MG63 (cell line): ENCODE data around the gene EFNA5. TPM values are rescaled to one million over a fixed set of nuclear protein-coding genes. Genes with fewer than 3 reads are reported as not detected.
"Not testable (repeated sequence)": the region's sequence is repeated elsewhere in the genome, so short reads cannot be mapped to it uniquely, and the experiment has no call there.

Experiments used
- DNase-seq: peaks from one replicate; pipeline ENCODE4 v3.0.0-alpha.2; 2020
- H3K27me3 ChIP-seq: fragments of 250-450 bp; sonication (Bioruptor Pico); 2 replicates; pipeline ENCODE4 v1.5.1; 2020; ENCODE audit warnings: mild to moderate bottlenecking, moderate library complexity
- H3K36me3 ChIP-seq: fragments of 250-450 bp; sonication (Bioruptor Pico); 2 replicates; pipeline ENCODE4 v1.5.1; 2020; ENCODE audit warnings: mild to moderate bottlenecking, moderate library complexity
- H3K4me3 ChIP-seq: fragments of 250-450 bp; sonication (Bioruptor Pico); 2 replicates; pipeline ENCODE4 v1.5.1; 2020; ENCODE audit warnings: mild to moderate bottlenecking, moderate library complexity
- H3K9me3 ChIP-seq: fragments of 250-450 bp; sonication (Bioruptor Pico); 2 replicates; pipeline ENCODE4 v1.5.1; 2020; ENCODE audit warnings: mild to moderate bottlenecking, moderate library complexity
- total RNA-seq: library from RNA; depleted of rRNA; stranded (reverse); fragments of >200 nt; shearing (Covaris generic); gene quantifications from 2 replicates; pipeline ENCODE4 v1.2.3, GENCODE V29; 2014; ENCODE audit warnings: low replicate concordance

Gene EFNA5
- total RNA-seq, 1 experiment from 2014 or later, result 0.56 TPM

GRCh38 chr5:107439832-107440231 is 230.9 kb downstream of the EFNA5 start:
- Histone ChIP-seq H3K27me3 (no peaks in the 10 kb centered on the region), H3K4me3 (no peak overlapping the region), H3K36me3 (no peaks in the 10 kb centered on the region), H3K9me3 (no peaks in the 10 kb centered on the region; the same call in 1 of the 2 replicates)
- DNase-seq, result no peak

- no peaks in the 10 kb centered on the region; the same call in 1 of the 2 replicates for H3K9me3 ChIP-seq
- H3K27me3 ChIP-seq, result no peaks in the 10 kb centered on the region
- no peaks in the 10 kb centered on the region for H3K36me3 ChIP-seq
- no peak for DNase-seq
- H3K4me3 ChIP-seq, result no peak overlapping the region
Measured at GRCh38 chr5:107437986-107438510, 232.7 kb downstream of the EFNA5 start.

GRCh38 chr5:107437154-107437553 is 233.6 kb downstream of the EFNA5 start:
- DNase-seq, result no peak
- no peaks in the 10 kb centered on the region for H3K36me3 ChIP-seq

GRCh38 chr5:107436201-107436600 is 234.5 kb downstream of the EFNA5 start:
- DNase-seq, result no peak
- Histone ChIP-seq H3K4me3 (no peak overlapping the region), H3K36me3 (no peaks in the 10 kb centered on the region), H3K9me3 (no peaks in the 10 kb centered on the region; the same call in 1 of the 2 replicates), H3K27me3 (no peaks in the 10 kb centered on the region)

More at GRCh38 chr5:107437154-107437553, 233.6 kb downstream of the EFNA5 start:
- no peaks in the 10 kb centered on the region; the same call in 1 of the 2 replicates for H3K9me3 ChIP-seq
- no peaks in the 10 kb centered on the region for H3K27me3 ChIP-seq
- H3K4me3 ChIP-seq, result no peak overlapping the region

- H3K36me3 ChIP-seq, result no peaks in the 10 kb centered on the region
- H3K9me3 ChIP-seq, result no peaks in the 10 kb centered on the region; the same call in 1 of the 2 replicates
- DNase-seq, result no peak
- no peaks in the 10 kb centered on the region for H3K27me3 ChIP-seq
- no peak overlapping the region for H3K4me3 ChIP-seq
Measured at GRCh38 chr5:107435061-107435460, 235.7 kb downstream of the EFNA5 start.

- H3K9me3 ChIP-seq, H3K27me3 ChIP-seq, DNase-seq, H3K4me3 ChIP-seq, H3K36me3 ChIP-seq: not testable (repeated sequence)
Measured at GRCh38 chr5:107433646-107434045, 237.1 kb downstream of the EFNA5 start.

- no peak for DNase-seq
- no peaks in the 10 kb centered on the region for H3K36me3 ChIP-seq
- no peak overlapping the region for H3K4me3 ChIP-seq
- H3K9me3 ChIP-seq, result no peaks in the 10 kb centered on the region
- no peaks in the 10 kb centered on the region for H3K27me3 ChIP-seq
Measured at GRCh38 chr5:107431998-107432397, 238.7 kb downstream of the EFNA5 start.

- DNase-seq, result no peak
- Histone ChIP-seq H3K4me3 (no peak overlapping the region), H3K36me3 (no peaks in the 10 kb centered on the region), H3K9me3 (no peaks in the 10 kb centered on the region), H3K27me3 (no peaks in the 10 kb centered on the region)
Measured at GRCh38 chr5:107431536-107431935, 239.2 kb downstream of the EFNA5 start.

GRCh38 chr5:107430071-107430625 is 240.6 kb downstream of the EFNA5 start:
- Histone ChIP-seq H3K36me3 (no peaks in the 10 kb centered on the region), H3K27me3 (no peaks in the 10 kb centered on the region), H3K4me3 (peak overlapping the region; percentile 14; the same call in 1 of the 2 replicates), H3K9me3 (no peaks in the 10 kb centered on the region)
- no peak for DNase-seq

- Histone ChIP-seq H3K4me3 (no peak overlapping the region), H3K27me3 (no peaks in the 10 kb centered on the region), H3K36me3 (no peaks in the 10 kb centered on the region), H3K9me3 (no peaks in the 10 kb centered on the region)
- DNase-seq, result no peak
Measured at GRCh38 chr5:107428303-107428813, 242.4 kb downstream of the EFNA5 start.

- Histone ChIP-seq H3K36me3 (no peaks in the 10 kb centered on the region), H3K4me3 (no peak overlapping the region), H3K27me3 (no peaks in the 10 kb centered on the region), H3K9me3 (no peaks in the 10 kb centered on the region)
- DNase-seq, result no peak
Measured at GRCh38 chr5:107426872-107427271, 243.9 kb downstream of the EFNA5 start.

GRCh38 chr5:107426209-107426608 is 244.5 kb downstream of the EFNA5 start:
- Histone ChIP-seq H3K27me3 (no peaks in the 10 kb centered on the region), H3K9me3 (no peaks in the 10 kb centered on the region), H3K36me3 (no peaks in the 10 kb centered on the region), H3K4me3 (no peak overlapping the region)
- DNase-seq, result no peak

- H3K4me3 ChIP-seq, result no peak overlapping the region
- no peaks in the 10 kb centered on the region for H3K36me3 ChIP-seq
- H3K27me3 ChIP-seq, result no peaks in the 10 kb centered on the region
- DNase-seq, result peak; percentile 53
- H3K9me3 ChIP-seq, result no peaks in the 10 kb centered on the region
Measured at GRCh38 chr5:107425541-107426031, 245.2 kb downstream of the EFNA5 start.

GRCh38 chr5:107424491-107424890 is 246.2 kb downstream of the EFNA5 start:
- Histone ChIP-seq H3K9me3 (no peaks in the 10 kb centered on the region), H3K27me3 (no peaks in the 10 kb centered on the region), H3K36me3 (no peaks in the 10 kb centered on the region), H3K4me3 (no peak overlapping the region)
- DNase-seq, result no peak

- Histone ChIP-seq H3K27me3 (no peaks in the 10 kb centered on the region), H3K4me3 (no peak overlapping the region), H3K36me3 (no peaks in the 10 kb centered on the region), H3K9me3 (no peaks in the 10 kb centered on the region)
- no peak for DNase-seq
Measured at GRCh38 chr5:107422494-107422893, 248.2 kb downstream of the EFNA5 start.

GRCh38 chr5:107419498-107419897 is 251.2 kb downstream of the EFNA5 start:
- Histone ChIP-seq H3K4me3 (no peak overlapping the region), H3K9me3 (no peaks in the 10 kb centered on the region), H3K36me3 (no peaks in the 10 kb centered on the region), H3K27me3 (no peaks in the 10 kb centered on the region)
- no peak for DNase-seq

GRCh38 chr5:107418902-107419301 is 251.8 kb downstream of the EFNA5 start:
- H3K4me3 ChIP-seq, result no peak overlapping the region

GRCh38 chr5:107418071-107418470 is 252.7 kb downstream of the EFNA5 start:
- DNase-seq, result no peak
- no peaks in the 10 kb centered on the region for H3K9me3 ChIP-seq
- no peak overlapping the region for H3K4me3 ChIP-seq
- H3K27me3 ChIP-seq, result no peaks in the 10 kb centered on the region
- H3K36me3 ChIP-seq, result no peaks in the 10 kb centered on the region

More at GRCh38 chr5:107418902-107419301, 251.8 kb downstream of the EFNA5 start:
- no peaks in the 10 kb centered on the region for H3K36me3 ChIP-seq
- no peaks in the 10 kb centered on the region for H3K27me3 ChIP-seq
- H3K9me3 ChIP-seq, result no peaks in the 10 kb centered on the region
- no peak for DNase-seq
